Ishikawa (cell line): ENCODE measurements around the gene ZNF14.

Experiments used
- CEBPB ChIP-seq: IDR thresholded peaks from 2 replicates; pipeline ENCODE4 v1.6.1; 2012
- CREB1 ChIP-seq: IDR thresholded peaks from 2 replicates; pipeline ENCODE4 v1.6.1; 2012; ENCODE audit warnings: low read depth
- EGR1 ChIP-seq: IDR thresholded peaks from 2 replicates; pipeline ENCODE4 v1.6.1; 2012
- EP300 ChIP-seq: IDR thresholded peaks from 2 replicates; pipeline ENCODE4 v1.6.1; 2012; ENCODE audit warnings: borderline replicate concordance
- FOXM1 ChIP-seq: IDR thresholded peaks from 2 replicates; pipeline ENCODE4 v1.6.1; 2012; ENCODE audit warnings: low read depth, borderline replicate concordance
- MAX ChIP-seq: IDR thresholded peaks from 2 replicates; pipeline ENCODE4 v1.6.1; 2012
- NFIC ChIP-seq: IDR thresholded peaks from 2 replicates; pipeline ENCODE4 v1.6.1; 2012
- RAD21 ChIP-seq: IDR thresholded peaks from 2 replicates; pipeline ENCODE4 v1.6.1; 2012; ENCODE audit warnings: low read depth
- REST ChIP-seq: IDR thresholded peaks from 2 replicates; pipeline ENCODE4 v1.6.1; 2012; ENCODE audit warnings: low read depth, mild to moderate bottlenecking
- TAF1 ChIP-seq: IDR thresholded peaks from 2 replicates; pipeline ENCODE4 v1.6.1; 2012; ENCODE audit warnings: low read depth, mild to moderate bottlenecking
- TCF12 ChIP-seq: IDR thresholded peaks from 2 replicates; pipeline ENCODE4 v1.6.1; 2012; ENCODE audit warnings: low read depth
- TEAD4 ChIP-seq: IDR thresholded peaks from 2 replicates; pipeline ENCODE4 v1.6.1; 2012
- USF1 ChIP-seq: IDR thresholded peaks from 2 replicates; pipeline ENCODE4 v1.6.1; 2012
- YY1 ChIP-seq: IDR thresholded peaks from 2 replicates; pipeline ENCODE4 v1.6.1; 2012; ENCODE audit warnings: low read depth
- ZBTB7A ChIP-seq: IDR thresholded peaks from 2 replicates; pipeline ENCODE4 v1.6.1; 2012; ENCODE audit warnings: low read depth

ZNF14 gene

GRCh38 chr19:19662344-19662743 is 70.6 kb downstream of the ZNF14 start:
- TF ChIP-seq EP300: no peak
- TF ChIP-seq NFIC: no peak
- no peak for TF ChIP-seq TAF1
- TF ChIP-seq ZBTB7A: no peak
- TF ChIP-seq USF1: no peak
- TF ChIP-seq TEAD4: no peak
- TF ChIP-seq TCF12: no peak
- no peak for TF ChIP-seq REST
- no peak for TF ChIP-seq CREB1

- TF ChIP-seq RAD21 (no peak), NFIC (no peak), TEAD4 (no peak), ZBTB7A (no peak), TCF12 (no peak), YY1 (no peak), EP300 (no peak), USF1 (no peak), MAX (no peak)
These were observed 71.1 kb downstream of the ZNF14 start for GRCh38 chr19:19661675-19662251.

GRCh38 chr19:19661141-19661674 is 71.7 kb downstream of the ZNF14 start:
- TF ChIP-seq MAX (no peak), TEAD4 (no peak), RAD21 (no peak), REST (no peak), EP300 (no peak), CEBPB (no peak), FOXM1 (no peak), TCF12 (no peak), TAF1 (no peak), NFIC (no peak), YY1 (no peak), EGR1 (no peak)
